Mucosa of gallbladder (tissue), 1 donor: ENCODE data around the gene VAMP7. TPM values are rescaled to one million over a fixed set of nuclear protein-coding genes. Genes with fewer than 3 reads are reported as not detected.

ENCODE experiments used
- total RNA-seq: library from RNA; stranded (reverse); gene quantifications from one replicate; pipeline ENCODE4 v1.2.1, GENCODE V29; 2021
- donor health status: DM: no; HTN: no; CAD: no.

The VAMP7 gene
- total RNA-seq, 1 donor from 2014 or later = 23.7 TPM

Other genes starting within 250 kb of the VAMP7 start
- 0.86 TPM for gene IL9R, start 116.4 kb downstream of the VAMP7 start, total RNA-seq